HG03095 (cell line): ENCODE data around the gene TAF8.

Experiments
- ATAC-seq: cut with Tn5 transposase; IDR thresholded peaks from one replicate; pipeline ENCODE4 v1.9.1; 2021; ENCODE audit warnings: moderate library complexity; ENCODE audit not compliant: unreplicated experiment

TAF8 gene

DNA sequence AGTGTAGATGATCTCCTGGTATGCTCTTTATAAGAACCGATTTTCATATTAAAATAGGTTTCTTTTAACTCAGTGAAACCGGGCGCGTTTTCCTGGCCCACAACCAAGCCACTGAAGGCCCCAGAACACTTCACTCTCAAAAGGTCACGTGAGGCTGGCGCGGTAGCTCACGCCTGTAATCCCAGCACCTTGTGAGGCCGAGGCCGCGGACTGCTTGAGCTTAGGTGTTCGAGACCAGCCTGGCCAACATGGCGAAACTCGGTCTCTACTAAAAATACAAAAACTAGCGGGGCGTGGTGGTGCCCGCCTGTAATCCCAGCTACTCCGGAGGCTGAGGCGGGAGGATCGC lies 402 bp upstream of the TAF8 start:
- ATAC-seq, result no peak

DNA sequence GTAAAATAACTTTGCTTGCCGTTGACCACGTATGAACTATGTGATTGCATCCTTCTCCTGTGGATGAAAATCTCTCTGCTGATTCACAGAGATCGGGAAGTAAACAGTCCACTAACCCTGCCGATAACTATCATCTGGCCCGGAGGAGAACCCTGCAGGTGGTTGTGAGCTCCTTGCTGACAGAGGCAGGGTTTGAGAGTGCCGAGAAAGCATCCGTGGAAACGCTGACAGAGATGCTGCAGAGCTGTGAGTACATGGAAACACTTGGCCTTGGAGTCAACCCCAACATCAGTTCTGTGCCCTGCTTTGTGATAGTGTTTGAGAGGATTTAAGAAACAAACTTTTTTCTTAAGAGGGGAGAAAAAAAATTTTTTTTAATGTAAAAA lies 937 bp downstream of the TAF8 start:
- no peak for ATAC-seq

DNA sequence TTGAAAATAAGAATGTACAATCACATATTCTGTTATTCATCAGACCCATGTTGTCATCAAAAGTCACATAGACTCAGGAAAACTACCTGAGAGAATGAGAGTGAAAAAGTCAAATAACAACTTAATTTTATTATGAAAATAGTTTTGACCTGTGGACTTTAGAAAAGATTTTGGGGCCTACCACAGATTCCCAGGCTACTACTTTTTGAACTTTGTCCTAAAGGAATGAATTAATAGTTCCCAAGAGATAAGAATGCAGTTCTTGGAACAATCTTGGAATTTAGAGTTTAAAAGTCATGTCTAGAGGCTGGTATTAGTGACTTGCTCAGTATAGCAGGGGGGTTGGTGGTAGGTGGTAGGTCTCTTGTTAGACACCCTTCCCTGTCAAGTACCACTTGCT lies 3.3 kb downstream of the TAF8 start:
- ATAC-seq, result no peak

DNA sequence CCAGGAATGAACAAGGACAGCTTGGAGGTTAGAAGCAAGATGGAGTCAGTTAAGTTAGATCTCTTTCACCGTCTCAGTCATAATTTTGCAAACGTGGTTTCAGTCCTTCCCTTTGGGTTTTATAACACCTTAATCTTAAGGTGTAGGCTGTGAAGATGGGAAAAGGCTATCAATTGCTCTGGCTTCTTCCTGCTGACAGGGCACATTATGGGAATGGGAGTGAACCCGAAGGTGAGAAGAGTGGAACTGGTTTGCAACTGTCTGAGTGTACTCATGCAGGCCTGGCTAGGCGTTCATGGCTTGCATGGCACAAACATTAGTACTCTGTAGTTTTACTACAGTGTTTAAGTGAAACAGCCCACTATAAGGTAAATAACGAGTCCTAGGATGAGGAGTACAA lies 9.4 kb downstream of the TAF8 start:
- ATAC-seq, result no peak

DNA sequence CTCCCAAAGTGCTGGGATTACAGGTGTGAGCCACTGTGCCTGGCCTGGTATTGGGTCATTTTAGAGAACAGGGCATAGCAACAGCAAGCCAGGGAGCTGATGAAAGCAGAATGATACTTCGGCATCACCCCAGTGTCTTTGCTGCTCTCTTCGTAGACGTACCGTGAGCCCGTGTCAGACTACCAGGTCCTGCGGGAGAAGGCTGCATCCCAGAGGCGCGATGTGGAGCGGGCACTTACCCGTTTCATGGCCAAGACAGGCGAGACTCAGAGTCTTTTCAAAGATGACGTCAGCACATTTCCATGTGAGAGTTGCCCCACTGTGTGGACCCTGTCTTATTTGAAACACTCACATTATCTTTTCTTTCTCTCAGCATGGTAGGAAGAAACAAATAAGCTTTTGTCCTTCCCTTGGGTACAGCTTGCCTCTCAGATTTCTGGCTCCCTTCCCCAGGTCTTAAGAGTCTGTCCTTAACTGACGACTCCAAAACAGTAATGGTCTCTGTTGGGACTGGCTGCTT lies 15.9 kb downstream of the TAF8 start:
- ATAC-seq, result no peak

DNA sequence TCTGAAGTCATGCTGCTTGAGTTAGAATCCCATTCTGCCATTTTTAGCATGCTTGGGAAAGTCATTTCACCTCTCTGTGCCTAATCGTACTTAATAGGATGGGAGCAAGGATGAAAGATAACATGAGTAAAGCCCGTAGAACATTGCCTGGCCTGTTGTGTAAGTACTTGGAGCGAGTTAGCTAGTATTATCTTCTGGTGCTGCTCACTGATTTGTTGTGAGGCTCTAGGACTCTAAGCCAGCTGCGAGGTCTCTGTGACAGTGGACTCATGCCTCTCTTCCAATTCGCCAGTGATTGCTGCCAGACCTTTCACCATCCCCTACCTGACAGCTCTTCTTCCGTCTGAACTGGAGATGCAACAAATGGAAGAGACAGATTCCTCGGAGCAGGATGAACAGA lies 17.8 kb downstream of the TAF8 start:
- ATAC-seq, result no peak

DNA sequence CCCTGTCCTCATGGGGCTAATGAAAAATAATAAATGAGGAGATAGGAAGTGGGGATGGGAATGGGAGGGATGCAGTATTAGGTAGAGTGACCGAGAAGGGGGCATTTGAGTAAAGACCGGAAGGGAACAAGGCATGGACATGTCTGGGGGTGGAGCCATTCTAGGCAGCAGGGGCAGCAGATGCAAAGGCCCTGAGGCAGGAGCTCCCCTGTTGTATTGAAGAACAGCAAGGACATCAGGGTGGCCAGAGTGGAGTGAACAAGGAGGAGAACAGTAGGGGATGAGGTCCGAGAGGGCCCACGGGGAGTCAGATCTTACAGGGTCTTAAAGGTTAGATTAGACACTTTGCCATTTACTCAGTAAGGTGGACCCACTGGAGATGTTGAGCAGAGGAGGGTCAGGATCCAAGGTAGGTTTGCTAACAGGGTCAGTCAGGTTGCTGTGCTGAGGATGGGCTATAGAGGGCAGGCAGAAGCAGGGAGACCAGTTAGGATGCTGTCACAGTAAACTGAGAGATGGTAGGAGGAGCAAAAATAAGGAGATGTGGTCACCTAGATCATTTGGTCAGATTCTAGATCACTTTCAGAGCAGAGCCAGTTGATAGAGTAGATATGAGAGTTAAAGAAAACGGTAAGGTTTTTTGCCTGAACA lies 18.7 kb downstream of the TAF8 start:
- ATAC-seq, result no peak

DNA sequence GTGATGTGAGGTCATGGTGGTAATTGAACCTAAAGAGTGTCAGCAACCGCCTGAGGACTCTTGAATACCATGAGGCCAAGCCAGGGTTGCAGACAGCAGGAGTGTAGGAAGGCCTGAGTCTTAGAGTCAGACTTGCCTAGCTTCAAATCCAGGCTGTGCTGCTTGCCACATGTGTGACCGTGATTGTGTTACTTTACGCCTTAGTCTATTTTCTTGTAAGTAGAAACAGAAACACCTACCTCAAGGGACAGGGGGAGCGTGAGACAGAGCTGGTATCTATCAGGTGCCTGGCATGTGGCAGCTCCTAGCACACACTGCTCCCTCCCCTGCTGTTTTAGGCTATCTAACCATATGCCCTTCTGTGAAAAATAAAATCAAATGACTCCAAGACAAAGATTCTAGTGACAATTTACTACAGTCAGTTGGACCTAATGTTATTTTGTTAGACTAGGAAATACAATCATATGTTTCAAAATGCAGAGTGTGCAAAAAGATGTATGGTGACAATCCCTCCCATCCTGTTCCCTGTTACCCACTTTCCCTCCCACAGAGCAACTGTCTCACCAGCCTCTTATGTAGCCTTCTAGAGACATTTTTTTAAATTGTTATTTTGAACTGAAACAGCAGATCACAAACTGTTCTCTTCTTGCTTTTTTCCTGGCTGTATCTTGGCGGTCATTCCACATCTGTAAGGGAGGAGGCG lies 21.7 kb downstream of the TAF8 start:
- no peak for ATAC-seq

DNA sequence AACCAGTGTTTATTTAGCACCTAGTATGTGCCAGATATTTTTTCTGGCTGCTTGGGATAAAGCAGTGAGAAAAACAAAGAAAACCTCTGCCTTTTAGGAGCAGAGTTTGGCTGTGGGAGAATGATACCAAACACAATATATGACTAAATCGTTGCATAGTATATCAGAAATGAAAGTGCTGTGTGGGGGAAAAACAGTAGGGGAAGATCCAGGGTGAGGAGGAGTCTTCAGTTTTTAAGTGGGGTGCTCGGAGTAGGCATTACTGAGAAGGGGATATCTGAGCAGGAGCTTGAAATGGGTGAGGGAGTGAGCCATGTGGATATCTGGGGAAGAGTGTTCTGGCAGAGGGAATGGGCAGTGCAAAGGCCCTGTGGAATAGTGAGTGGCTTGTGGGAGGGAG lies 23.0 kb downstream of the TAF8 start:
- no peak for ATAC-seq

DNA sequence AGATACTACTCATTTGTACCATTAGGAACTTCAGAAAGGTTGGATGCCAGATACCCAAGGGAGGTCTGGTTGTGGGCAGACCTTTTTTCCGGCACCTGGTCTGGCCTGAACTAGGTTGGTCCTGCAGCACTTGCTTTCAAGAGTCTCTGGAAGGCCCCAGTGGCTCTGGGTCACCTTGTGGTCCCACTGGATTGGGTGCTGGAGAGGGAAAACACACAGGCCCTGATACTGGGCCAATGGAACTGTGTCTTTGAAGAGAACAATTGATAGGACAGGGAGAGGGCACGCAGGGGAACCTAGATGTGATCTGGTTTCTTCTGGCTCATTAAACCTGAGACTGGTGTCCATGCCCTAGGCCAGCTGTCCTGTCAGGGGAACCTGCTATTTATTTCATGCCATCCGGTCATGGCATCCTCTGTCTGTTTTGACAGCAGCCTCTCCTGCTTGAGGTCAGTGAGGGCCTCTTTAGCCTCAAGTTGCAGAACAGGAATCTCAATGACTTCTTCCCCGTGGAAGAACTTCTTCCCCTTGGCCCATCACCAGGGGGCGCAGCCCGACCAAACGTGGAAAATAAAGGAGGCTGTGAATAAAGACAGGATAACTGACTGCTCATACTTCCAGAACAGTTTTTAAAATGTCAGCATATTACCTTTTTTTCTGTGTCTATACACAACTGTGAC lies 25.0 kb downstream of the TAF8 start:
- no peak for ATAC-seq

DNA sequence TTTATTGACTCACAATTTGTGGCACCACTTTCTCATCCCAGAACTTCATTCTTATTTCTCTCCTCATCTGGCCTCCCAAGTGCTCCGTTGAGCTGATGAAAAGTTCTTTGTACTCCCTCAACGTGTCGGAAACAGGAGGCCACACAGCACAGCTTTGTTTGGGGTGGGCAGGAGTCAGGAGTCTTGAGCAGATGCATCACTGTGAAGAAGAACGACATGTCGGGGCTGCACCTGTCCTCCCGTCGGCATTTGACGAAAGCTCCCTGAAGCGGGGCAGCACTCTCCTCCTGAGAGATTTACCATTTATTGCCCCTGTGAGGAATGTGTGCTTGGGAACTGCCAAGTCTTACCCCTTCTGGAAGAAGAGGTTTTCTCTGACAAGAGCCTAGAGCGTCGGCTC lies 28.1 kb downstream of the TAF8 start:
- no peak for ATAC-seq

DNA sequence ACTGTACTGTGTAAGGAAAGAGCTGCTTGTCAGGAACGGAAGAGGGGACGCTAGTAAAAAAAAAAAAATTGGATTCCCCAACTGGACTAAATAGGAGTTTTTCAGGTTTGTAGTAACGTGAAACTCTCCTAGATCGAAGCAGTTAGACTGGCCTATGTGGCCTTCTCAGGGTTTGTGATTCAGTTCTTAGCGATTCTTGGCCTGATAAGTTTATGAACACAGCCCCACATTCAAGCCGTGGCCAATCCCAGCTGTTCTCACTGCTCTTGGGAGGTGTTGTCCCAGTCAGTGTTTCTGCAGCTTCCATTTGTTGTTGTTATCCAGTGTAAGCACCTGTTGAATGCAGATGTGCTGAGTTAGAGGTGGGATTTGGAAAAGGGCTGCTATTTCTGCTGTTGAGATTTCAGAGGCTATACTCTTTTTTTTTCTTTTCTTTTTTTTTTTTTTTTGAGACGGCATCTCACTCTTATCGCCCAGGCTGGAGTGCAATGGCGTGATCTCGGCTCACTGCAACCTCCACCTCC lies 29.7 kb downstream of the TAF8 start:
- ATAC-seq, result no peak

DNA sequence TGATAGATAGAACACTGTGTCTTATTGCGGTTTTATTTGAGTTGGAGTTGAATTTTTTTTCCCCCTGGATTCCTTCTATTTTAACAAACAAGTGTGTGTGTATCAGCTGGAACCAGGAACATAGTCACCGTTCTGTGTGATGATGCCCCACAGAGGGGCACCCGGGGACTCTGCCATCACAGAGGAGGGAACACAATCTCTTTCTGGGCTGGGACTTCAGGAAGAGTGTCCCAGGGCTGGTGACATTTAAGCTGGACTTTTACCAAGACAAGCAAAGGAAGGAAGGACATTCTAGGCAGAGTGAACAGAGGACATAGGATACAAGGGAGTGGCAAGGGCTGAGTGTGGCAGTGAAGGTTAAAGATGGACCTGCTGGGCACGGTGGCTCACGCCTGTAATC lies 33.2 kb downstream of the TAF8 start:
- ATAC-seq, result no peak

DNA sequence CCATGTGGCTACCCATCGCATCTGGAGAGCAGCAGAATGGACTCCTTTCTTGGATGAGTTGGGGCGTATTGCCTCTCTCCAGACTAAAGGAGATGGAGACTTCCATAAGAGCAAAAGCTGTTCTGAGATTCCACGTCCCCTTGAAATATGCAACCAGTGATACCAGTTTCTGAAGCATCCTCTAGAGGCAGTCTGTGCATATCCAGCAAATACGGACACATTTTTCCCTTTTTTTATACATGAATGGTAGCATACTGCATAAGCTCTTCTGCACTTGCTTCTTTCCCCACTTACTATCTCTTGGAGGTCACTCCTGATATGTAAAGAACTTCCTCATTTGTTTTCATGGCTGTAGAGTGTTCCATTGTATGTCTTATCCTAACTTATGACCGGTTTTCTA lies 34.6 kb downstream of the TAF8 start:
- no peak for ATAC-seq

DNA sequence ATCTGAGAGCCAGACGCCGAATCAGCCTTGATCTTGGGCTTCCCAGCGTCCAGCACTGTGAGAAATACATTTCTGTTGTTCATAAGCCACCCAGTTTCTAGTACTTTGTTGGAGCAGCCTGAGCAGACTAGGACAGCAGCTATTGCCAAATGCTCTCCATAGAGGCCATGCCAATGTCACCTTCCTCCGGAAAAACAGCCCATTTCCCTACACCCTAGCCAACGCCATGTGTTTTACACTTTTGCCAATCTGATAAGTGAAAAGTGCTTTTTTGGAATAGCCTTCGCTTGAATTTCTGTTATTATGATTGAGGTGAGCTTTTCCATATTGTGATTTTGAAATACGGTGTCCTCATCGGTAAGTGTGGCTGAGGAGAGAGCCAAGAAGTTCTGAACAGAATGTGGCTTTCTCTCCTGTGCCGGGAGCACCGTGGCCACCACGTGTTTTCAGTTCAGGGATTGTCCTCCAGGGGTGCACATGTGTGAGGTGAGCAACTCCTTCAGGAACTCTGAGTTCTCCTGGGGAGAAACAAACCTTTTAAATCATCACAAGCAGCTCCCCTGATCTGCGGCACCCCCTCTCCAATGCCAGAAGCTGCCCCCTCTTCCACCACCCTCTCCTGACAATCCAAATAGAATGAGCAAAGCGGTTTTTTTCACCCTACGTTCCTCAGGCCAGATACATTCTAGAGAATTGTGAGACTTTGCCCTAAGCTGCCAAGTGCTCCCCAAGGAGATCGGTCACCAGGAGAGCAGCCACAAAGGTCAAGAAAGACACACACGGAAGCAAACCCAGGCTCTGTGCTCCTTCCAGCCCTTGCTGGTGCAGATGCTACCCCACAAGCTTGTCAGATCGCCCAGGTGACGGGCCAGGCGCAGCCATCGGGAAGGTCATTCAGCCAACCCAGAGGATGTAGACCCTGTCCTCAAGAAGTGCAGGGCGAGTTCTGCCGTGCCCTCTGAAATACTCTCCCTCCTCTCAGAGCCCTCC lies 36.0 kb downstream of the TAF8 start:
- ATAC-seq, result no peak

DNA sequence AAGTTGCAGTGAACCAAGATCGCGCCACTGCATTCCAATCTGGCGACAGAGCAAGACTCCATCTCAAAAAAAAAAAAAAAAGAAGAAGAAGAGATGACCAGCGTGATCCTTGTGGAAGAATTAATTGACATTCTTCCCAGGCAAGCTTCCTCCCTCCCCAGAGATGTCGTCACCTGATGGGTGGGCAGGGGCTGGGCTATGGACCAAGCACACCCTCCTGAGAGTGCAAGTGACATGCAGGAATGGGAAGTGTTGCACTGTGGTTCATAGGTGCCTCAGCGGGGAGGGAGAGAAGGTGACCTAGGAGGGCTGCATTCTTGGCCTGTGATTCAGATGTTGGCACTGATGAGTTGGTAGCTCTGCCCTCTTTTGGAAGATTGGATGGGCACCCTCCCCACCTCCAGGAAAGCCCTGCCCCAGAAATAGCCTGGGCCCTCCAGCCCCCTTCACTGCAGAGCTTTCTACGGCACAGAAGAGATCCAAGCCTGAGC lies 37.8 kb downstream of the TAF8 start:
- no peak for ATAC-seq

DNA sequence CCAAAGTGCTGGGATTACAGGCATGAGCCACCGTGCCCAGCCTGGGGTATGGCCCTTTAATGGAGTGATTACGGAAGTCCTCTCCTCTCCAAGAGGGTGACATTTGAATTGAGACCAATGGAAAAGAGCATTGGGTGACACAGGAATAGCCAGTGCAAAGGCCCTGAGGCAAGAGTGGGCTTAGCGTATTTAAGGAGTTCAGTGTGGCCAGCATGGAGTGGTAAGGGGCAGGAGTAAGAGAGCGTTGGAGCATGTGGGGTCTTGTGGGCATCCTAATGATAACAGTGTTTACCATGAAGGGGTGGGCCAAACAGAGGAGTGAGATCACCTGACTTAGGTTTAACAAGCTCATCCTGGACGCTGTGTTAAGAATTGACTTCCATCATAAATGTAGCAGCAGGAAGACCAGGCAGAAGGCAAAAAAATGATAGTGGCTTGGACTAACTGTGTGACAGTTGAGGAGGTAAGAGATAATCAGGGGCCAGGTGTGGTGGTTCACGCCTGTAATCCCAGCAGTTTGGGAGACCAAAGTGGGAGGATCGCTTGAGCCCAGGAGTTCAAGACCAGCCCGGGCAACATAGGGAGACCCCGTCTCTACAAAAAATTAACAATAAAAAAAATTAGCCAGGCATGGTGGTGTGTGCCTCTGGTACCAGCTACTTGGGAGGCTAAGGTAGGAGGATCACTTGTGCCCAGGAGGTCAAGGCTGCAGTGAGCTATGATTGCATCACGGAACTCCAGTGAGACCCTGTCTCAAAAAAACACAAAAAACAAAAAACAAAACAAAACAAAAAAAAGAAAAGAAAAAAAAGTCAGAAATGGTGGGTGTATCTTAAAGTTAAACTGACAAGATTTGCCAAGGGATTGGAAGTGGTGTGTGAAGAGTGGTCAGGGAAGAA lies 40.7 kb downstream of the TAF8 start:
- no peak for ATAC-seq

DNA sequence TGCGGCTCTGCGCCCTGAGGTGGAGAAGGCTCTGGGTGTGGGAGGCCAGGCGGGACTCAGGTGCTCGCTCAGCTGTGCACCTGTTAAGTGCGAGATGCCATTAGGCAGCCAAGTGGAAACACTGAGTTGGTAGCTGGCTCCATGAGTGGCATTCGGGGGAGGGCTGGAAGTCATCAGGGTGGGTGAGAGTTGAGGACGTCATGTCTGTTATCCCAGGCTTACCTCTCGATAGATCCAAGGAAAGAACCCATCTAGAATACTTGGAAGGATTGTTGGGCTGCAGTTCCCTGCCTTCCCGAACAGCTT lies 41.3 kb downstream of the TAF8 start:
- no peak for ATAC-seq

DNA sequence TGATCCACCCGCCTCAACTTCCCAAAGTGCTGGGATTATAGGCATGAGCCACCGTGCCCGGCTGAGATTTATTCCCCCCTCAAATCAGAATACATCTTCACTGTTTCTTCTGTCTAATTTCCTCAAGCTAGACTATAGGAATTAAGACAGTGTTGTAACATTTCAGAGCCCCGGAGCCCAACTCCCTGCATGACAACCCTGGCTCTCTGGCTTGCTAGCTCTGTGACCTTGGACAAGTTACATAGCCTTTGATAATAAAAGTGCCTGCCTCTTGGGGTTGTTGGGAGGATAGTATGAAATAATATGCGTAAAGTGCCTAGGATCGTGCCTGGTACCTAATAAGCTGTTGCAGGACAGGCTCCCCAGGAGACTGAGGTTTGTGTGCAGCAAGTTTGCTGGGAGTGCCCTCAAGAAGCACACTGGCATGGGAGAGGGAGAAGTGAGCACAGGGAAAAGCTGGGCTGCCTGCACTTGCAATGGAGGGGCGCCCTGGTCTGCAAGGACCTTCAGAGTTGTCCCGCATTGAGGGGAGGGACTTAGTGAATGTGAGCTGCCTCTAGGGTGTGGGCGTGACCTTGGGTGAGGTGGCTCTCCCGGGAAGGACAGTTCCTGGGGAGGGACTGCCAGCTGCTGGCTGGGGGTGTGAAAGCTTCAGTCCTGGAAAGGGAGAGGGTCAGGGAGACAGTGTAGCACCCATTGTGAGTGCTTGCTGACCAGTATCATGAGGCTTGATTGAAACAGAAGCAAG lies 43.4 kb downstream of the TAF8 start:
- no peak for ATAC-seq
